Measurements from ENCODE around the gene PLXNA1.

PLXNA1 gene

DNA sequence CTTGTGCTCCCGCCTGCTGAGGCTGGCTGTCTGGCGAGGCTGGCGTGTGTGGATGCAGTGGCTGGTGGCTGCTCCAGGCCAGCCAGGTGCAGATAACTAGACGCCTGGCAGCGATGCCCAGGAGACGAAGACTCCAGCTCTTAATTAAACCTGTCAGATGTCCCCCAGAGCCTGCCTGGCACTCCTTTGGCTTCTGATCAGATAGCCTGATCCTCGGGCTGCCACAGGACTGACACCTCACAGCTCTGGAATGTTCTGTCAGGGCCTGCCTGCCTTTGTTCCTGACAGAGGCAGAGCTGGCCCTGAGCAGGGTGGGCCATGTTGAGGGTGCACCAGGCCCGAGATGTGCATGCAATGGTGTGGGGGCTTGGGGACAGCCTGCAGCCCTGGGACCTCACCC is 36.5 kb downstream of the PLXNA1 start:
- no peak for DNase-seq (ENCODE audit: low read depth)

- no peak for DNase-seq (ENCODE audit: low read depth)
Measured at GRCh38 chr3:127020543-127020942, 37.6 kb downstream of the PLXNA1 start.

DNA sequence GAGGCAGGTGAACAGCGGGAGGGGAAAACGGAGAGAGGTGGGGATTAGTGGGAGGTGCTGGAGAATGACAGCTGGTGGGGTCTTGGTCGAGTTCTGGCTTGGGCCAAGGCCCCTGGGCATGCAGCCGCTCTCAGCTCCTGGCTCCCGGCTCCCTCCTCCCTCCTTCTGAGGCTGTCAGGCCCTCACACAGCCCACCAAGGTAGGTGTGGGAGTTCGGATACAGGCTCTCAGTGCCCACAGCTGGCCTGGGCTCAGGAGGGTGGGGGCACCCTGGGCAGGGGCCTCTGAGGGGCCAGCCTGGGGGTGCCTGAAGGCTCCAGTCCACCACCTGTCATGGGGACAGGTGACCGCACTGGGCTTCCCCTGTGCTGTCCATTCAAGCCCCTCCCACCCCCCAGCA is 39.9 kb downstream of the PLXNA1 start:
- DNase-seq (ENCODE audit: low read depth): no peak

DNA sequence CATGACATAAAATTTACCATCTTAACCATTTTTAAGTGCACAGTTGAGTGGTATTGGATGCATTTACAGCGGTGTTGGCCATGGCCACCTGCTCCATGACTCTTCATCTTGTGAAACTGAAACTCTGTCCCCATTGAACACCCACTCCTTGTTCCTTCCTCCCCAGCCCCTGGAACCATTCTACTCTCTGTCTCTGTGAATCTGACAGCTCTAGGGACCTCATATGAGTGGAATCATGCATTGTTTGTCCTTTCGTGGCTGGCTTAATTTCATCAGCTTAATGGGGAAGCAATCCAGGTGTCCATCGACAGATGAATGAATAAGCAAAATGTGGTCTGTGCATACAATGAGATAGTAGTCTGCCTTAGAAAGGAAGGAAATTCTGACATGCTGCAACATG is 42.5 kb downstream of the PLXNA1 start:
- DNase-seq (ENCODE audit: low read depth): no peak

- no peak for DNase-seq (ENCODE audit: low read depth)
Measured at GRCh38 chr3:127026036-127026435, 43.1 kb downstream of the PLXNA1 start.

DNA sequence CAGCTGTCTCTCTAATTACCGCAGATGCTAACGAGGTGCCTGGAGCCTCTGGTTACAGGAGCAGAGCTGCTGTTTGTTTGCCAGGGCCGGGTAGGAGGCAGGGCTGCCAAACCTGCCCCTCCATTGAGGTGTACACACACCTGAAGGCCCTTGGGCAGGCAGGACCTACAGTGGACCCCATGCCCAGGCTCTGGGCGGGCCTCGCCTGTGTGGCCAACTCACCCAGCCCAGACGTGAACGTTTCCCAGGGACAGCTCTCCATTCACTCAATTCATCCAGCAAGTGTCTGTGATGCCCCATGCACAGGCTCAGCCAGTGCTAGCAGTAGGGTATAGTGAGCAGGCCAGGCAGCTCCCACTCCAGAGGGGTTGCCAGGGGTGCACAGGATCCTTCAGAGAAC is 43.7 kb downstream of the PLXNA1 start:
- DNase-seq (ENCODE audit: low read depth): no peak

DNA sequence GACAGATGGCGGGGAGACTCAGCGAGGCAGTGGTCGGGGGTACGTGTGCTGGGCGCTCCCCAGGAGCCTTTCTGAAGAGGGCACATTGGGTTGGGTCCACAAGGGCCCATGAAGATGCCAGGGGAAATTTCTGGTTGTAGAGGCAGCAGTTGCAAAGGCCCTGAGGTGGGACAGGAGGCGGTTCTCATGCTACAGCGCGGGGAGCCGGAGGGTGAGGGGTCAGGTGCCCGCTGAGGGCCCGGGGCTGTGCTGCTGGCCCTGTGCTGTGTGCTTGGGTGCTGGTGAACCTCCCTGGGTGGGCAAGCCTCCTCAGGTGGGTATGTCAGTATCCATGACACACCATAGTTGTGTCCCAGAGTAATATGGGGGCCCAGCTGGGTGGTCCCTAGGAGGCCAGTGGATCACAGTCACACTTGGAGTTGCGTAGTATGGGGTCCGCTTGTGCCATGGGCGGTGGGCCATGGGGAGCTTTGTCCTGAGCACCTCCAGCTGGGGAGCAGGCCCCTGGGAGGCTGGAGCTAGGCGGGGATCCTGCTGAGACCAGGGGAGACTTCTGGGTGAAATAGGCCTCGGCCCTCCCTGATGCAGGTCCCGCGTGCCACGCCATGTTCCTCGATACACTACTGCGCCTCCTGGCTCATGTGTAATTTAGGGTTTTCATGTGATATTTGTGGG is 44.3 kb downstream of the PLXNA1 start:
- DNase-seq (ENCODE audit: low read depth): no peak

DNA sequence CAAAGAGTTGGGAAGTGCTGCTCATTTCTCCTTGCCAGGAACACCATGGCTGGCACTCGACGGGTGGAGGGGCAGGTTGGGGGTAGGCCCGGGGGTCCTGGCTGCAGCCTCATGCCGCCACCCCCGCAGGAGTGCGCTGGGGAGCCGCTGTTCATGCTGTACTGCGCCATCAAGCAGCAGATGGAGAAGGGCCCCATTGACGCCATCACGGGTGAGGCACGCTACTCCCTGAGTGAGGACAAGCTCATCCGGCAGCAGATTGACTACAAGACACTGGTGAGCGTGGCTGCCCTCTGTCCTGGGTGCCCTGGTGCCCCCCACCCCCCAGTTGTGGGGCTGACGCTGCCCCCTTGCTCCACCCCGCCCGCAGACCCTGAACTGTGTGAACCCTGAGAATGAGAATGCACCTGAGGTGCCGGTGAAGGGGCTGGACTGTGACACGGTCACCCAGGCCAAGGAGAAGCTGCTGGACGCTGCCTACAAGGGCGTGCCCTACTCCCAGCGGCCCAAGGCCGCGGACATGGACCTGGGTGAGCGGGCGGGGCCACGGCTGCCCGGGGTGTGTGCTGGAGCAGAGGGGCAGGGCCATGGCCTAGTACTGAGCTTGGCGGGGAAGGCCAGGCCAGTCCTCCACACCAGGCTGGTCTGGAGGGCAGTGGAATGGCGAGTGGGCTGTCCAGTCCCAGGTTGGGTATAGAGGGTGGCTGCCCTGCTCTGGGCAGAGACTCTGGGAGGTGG is 45.1 kb downstream of the PLXNA1 start:
- no peak for DNase-seq (ENCODE audit: low read depth)

- no peak for DNase-seq (ENCODE audit: low read depth)
Measured at GRCh38 chr3:127028781-127029657, 46.1 kb downstream of the PLXNA1 start.

GRCh38 chr3:127029658-127030507 is 47.0 kb downstream of the PLXNA1 start:
- DNase-seq (ENCODE audit: low read depth): no peak

DNA sequence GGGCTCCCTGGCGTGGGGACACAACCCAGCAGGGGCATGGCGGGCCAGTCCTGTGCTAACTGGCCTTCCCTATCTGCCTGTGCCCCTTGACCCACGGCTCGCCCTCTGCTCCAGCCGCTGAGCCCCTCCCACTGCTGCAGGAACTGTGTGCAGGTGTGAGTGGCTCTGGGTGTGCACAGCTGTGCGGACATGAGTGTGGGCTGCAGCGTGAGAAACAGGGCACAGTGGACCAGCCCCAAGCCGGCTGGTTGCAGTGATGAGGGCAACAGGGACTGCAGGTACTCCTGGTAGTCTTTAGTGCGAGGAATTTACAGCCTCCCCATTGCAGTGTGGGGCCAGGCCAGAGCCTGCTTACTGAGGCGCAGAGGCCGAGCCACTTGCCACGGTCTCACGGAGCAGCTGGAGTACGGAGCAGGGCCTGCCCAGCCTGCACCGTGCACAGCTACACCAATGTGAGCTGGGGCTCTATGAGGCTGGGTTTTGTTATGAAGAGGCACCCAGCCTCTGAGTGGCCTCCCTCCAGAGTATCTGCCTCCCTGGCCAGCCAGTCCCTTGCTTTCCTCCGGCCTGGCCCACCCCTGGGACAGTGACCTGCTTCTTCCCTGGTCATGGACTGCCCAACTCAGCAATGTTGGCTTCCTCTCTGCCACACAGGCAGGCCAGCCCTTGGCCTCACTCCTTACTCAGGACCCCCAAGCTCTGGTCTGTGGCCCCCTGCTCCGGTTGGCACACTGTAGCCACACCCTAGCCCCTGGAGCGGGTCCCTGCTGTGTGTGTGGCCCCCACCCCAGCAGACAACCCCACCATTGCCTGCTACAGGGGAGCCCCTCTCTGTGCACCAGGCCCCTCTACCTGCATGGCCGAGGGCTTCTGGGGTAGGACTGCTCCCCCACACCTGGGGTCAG is 47.8 kb downstream of the PLXNA1 start:
- DNase-seq (ENCODE audit: low read depth): no peak

DNA sequence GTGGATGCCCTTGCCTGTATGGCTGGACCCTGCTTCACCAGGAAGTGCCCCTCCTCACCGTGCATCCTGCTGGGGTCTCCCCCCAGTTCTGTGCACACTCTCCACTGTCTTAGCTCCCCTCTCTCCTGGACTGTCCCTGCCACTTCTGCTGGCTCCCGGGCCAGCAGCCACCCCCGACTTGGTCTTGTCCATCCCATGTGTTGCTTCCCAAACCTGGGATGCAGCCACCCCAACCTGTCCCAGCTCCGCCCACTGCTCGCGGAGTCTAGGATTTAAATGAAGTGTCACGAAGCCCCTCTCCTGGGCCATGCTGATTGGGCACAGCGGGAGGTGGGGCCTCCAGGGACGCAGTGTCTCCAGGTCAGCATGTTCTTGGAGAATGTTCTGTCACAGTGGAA is 48.5 kb downstream of the PLXNA1 start:
- DNase-seq (ENCODE audit: low read depth): no peak

DNA sequence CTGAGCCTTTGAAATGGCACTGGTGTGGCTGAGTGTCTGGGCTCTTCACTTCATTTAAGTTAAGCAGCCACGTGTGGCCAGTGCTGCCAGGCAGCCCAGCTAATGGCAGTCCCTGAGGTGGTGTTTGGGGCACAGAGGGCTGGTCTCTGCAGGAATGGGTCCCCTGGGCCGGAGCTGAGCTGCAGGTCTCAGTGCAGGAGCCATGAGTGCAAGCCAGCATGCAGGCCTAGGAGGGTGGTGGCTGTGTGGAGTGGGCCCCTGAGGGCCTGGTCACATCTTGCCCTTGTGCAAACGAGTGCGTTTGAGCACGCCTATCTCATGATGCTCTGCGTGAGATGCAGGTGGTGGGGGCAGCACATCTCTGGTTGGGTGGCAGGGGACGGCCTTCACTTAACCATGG is 48.9 kb downstream of the PLXNA1 start:
- DNase-seq (ENCODE audit: low read depth): no peak

- DNase-seq (ENCODE audit: low read depth): no peak
Measured at GRCh38 chr3:127032296-127032990, 49.5 kb downstream of the PLXNA1 start.

Measured in fibroblast of the conjunctiva (primary cell).